Endodermal cell (in vitro differentiated cells): Measurements from ENCODE around the gene VAV1. TPM values are rescaled to one million over a fixed set of nuclear protein-coding genes. Genes with fewer than 3 reads are reported as not detected.

Experiments used
- DNase-seq: peaks from one replicate; pipeline ENCODE4 v3.0.0-alpha.2; 2017
- H3K27ac ChIP-seq: 2 replicates; pipeline ENCODE4 v1.5.1; 2013; ENCODE audit warnings: mild to moderate bottlenecking, low read depth, low read length, moderate library complexity
- H3K27me3 ChIP-seq: 2 replicates; pipeline ENCODE4 v1.6.1; 2013; ENCODE audit warnings: mild to moderate bottlenecking, low read length, moderate library complexity; ENCODE audit not compliant: insufficient read depth, control insufficient read depth, poor library complexity, severe bottlenecking
- H3K36me3 ChIP-seq: 2 replicates; pipeline ENCODE4 v1.7.0; 2013; ENCODE audit warnings: mild to moderate bottlenecking, low read length, moderate library complexity; ENCODE audit not compliant: control insufficient read depth, insufficient read depth
- H3K4me1 ChIP-seq: one replicate; pipeline ENCODE4 v1.7.0; 2013; ENCODE audit warnings: low read length; ENCODE audit not compliant: control insufficient read depth, insufficient read depth
- H3K4me3 ChIP-seq: 2 replicates; pipeline ENCODE4 v1.5.1; 2013; ENCODE audit warnings: mild to moderate bottlenecking, low read length, moderate library complexity
- H3K9ac ChIP-seq: 2 replicates; pipeline ENCODE4 v1.6.1; 2013; ENCODE audit warnings: mild to moderate bottlenecking, low read length, moderate library complexity; ENCODE audit not compliant: poor library complexity, severe bottlenecking; ENCODE audit errors: extremely low read depth
- H3K9me3 ChIP-seq: 2 replicates; pipeline ENCODE4 v1.6.1; 2013; ENCODE audit warnings: mild to moderate bottlenecking, low read length, moderate library complexity; ENCODE audit not compliant: control insufficient read depth
- H3K27ac Mint-ChIP-seq: 2 replicates; pipeline ENCODE4 v1.8.0; 2020; ENCODE audit warnings: mixed read lengths
- H3K27me3 Mint-ChIP-seq: 2 replicates; pipeline ENCODE4 v1.8.0; 2021; ENCODE audit warnings: mild to moderate bottlenecking, mixed read lengths; ENCODE audit not compliant: insufficient read depth
- H3K36me3 Mint-ChIP-seq: 2 replicates; pipeline ENCODE4 v1.8.0; 2020; ENCODE audit warnings: low read depth, mixed read lengths
- H3K4me1 Mint-ChIP-seq: 2 replicates; pipeline ENCODE4 v1.8.0; 2020; ENCODE audit warnings: mixed read lengths
- H3K4me3 Mint-ChIP-seq: 2 replicates; pipeline ENCODE4 v1.8.0; 2020; ENCODE audit warnings: mild to moderate bottlenecking, moderate library complexity, mixed read lengths
- H3K9me3 Mint-ChIP-seq: 2 replicates; pipeline ENCODE4 v1.8.0; 2020; ENCODE audit warnings: mild to moderate bottlenecking, mixed read lengths
- WGBS, 2 experiments: methylation state at CpG; one replicate each; pipeline versions ENCODE4 v1.1.5 to v1.1.7; 2013; ENCODE audit warnings: missing lambda C conversion rate in 2 of 2, mixed read lengths in 1 of 2; ENCODE audit not compliant: insufficient coverage in 1 of 2, insufficient read length in 1 of 2; 5-methylcytosine and 5-hydroxymethylcytosine counted together
- total RNA-seq, 2 donors: library from RNA; stranded (reverse); fragmentation: NEBNext Ultra II Directional in 1 of 2; extraction: Animal tissue kit (Norgen Biotek cat#: 25700) in 1 of 2; gene quantifications; 2 replicates in 1 of 2; 3 replicates in 1 of 2; pipeline ENCODE4 v1.2.1, GENCODE V29; 2021
- TF ChIP-seq, protein P1 (sequence below): fragments of 200-600 bp; sonication (generic); conservative IDR thresholded peaks from 2 replicates; pipeline ENCODE4 v1.5.0; 2021; ENCODE audit warnings: antibody characterized with exemption, mild to moderate bottlenecking

VAV1 gene
- total RNA-seq, 2 donors from 2014 or later, result not detected

DNA sequence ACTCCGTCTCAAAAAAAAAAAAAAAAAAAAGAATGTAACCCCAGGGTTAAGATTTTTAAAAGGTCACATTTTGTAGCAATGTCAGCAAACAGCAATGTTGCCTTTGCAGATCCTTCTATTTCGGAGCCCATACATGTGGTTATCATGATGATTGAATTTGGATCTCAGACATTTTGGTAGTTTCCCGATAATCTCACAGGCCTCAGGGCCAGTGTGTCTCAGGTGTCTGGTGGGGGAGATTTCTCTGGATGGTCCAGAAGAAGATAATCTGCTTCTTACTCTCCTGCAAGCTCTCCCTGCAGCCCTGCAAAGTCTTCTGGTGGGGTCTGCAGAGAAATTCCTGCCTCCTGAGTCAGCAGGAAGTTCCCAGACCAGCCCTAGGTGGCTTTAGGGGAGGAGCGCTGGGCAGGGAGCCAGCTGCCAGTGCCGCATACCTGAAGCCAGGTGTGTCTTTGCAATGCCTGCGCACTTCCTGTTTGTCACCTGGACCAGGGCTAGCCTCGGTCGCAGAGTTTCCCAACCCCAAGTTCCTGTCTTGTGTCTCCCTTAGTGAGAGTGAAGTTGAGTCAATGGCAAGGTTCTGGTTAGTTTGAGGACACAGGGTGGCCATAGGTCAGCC is 6.7 kb upstream of the VAV1 start:
- peaks cover 13% of the 10 kb centered on the region for H3K36me3 Mint-ChIP-seq
- peak; percentile 97 for DNase-seq
- H3K4me1 Mint-ChIP-seq, result peaks cover 12% of the 10 kb centered on the region
- peak overlapping the region; percentile 70 for H3K4me3 Mint-ChIP-seq
- no peaks in the 10 kb centered on the region for H3K27me3 Mint-ChIP-seq
- no peaks in the 10 kb centered on the region for H3K9me3 Mint-ChIP-seq
- Histone ChIP-seq H3K4me1 (no peaks in the 10 kb centered on the region), H3K9ac (peak overlapping the region; percentile 38), H3K4me3 (peak overlapping the region; percentile 89), H3K36me3 (no peaks in the 10 kb centered on the region), H3K27me3 (no peaks in the 10 kb centered on the region), H3K27ac (no peak overlapping the region), H3K9me3 (no peaks in the 10 kb centered on the region)
- 38 to 42% methylated on average over 4 to 8 of the region's 8 CpGs for WGBS, 2 experiments
- TF ChIP-seq, protein P1, sequence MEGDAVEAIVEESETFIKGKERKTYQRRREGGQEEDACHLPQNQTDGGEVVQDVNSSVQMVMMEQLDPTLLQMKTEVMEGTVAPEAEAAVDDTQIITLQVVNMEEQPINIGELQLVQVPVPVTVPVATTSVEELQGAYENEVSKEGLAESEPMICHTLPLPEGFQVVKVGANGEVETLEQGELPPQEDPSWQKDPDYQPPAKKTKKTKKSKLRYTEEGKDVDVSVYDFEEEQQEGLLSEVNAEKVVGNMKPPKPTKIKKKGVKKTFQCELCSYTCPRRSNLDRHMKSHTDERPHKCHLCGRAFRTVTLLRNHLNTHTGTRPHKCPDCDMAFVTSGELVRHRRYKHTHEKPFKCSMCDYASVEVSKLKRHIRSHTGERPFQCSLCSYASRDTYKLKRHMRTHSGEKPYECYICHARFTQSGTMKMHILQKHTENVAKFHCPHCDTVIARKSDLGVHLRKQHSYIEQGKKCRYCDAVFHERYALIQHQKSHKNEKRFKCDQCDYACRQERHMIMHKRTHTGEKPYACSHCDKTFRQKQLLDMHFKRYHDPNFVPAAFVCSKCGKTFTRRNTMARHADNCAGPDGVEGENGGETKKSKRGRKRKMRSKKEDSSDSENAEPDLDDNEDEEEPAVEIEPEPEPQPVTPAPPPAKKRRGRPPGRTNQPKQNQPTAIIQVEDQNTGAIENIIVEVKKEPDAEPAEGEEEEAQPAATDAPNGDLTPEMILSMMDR, result no peak
- H3K27ac Mint-ChIP-seq, result peak overlapping the region; percentile 96

DNA sequence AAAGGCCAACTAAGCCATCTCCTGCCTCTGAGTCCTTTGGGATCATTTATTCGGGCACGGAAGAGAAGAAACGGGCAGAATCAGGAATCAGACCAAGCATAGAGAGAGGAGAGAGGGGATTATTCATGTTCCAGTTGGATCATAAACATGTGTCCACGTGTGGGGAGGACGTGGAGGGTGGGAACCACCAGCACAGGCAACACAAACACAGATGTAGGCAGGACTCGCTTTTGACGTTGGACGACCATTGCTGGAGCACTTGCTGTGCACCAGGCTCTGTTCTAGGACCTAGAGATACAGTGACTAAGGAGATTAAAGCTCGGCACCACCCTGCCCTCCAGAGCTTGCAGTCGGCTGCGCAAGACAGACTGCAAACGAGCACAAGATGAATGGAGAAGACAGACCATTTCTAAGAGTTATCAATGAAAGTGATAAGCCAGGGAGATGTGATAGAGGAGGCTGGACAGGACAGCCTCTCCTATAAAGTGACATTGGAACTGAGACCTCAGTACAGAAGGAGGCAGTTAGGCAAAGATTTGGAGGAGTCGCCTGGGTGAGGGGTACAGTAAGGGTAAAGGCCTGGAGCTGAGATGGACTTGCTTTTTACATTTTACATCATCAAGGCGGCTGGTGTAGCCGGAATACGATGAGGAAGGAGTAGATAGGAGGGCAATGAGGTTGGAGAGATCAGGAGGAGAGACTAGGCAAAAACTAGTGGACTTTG is 6.0 kb upstream of the VAV1 start:
- peak; percentile 71 for DNase-seq
- Histone ChIP-seq H3K27ac (no peak overlapping the region), H3K4me3 (peak overlapping the region; percentile 89), H3K9ac (peak overlapping the region; percentile 57), H3K36me3 (no peaks in the 10 kb centered on the region), H3K9me3 (no peaks in the 10 kb centered on the region), H3K4me1 (no peaks in the 10 kb centered on the region), H3K27me3 (no peaks in the 10 kb centered on the region)
- WGBS, 2 experiments, result 33 to 41% methylated on average over 14 to 16 of the region's 16 CpGs
- TF ChIP-seq, protein P1, result no peak
- peak overlapping the region; percentile 70 for H3K4me3 Mint-ChIP-seq
- peak overlapping the region; percentile 96 for H3K27ac Mint-ChIP-seq
- no peaks in the 10 kb centered on the region for H3K9me3 Mint-ChIP-seq
- H3K36me3 Mint-ChIP-seq, result peaks cover 6% of the 10 kb centered on the region
- peaks cover 12% of the 10 kb centered on the region for H3K4me1 Mint-ChIP-seq
- no peaks in the 10 kb centered on the region for H3K27me3 Mint-ChIP-seq

DNA sequence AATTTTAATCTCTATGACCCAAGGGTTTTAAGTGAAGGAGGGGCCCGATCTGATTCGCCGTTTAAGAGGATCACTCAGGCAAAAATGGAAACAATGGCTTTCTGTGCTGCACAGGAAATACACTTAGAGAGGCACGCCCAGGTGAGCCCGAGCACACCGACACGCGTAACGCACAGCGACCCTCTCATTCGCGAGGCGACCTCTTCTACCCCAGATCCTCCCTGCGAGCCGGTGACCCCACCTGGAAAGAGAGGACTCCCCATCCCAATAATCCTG is 5.5 kb upstream of the VAV1 start:
- Mint-ChIP-seq H3K9me3 (no peaks in the 10 kb centered on the region), H3K4me1 (peaks cover 12% of the 10 kb centered on the region), H3K36me3 (peaks cover 4% of the 10 kb centered on the region), H3K27me3 (no peaks in the 10 kb centered on the region), H3K4me3 (peak overlapping the region; percentile 70), H3K27ac (peak overlapping the region; percentile 96)
- DNase-seq, result no peak
- 4 to 13% methylated on average over 13 to 15 of the region's 15 CpGs for whole genome bisulfite sequencing, 2 experiments
- Histone ChIP-seq H3K9me3 (no peaks in the 10 kb centered on the region), H3K4me1 (no peaks in the 10 kb centered on the region), H3K4me3 (peak overlapping the region; percentile 89), H3K9ac (peak overlapping the region; percentile 57), H3K27ac (no peak overlapping the region), H3K27me3 (no peaks in the 10 kb centered on the region), H3K36me3 (no peaks in the 10 kb centered on the region)
- TF ChIP-seq, protein P1, result no peak
